Measurements from ENCODE around the gene CES3.

- no peak for TF ChIP-seq CTCF (IDR thresholded peaks at IDR 0.05)
- no peak for TF ChIP-seq POLR2AphosphoS5 (IDR thresholded peaks at IDR 0.05; ENCODE audit: insufficient read depth in 1 of 2, low read depth in 1 of 2)
Observed at GRCh38 chr16:66961065-66961744, at the start of gene CES3.

Measured in vagina (tissue), 2 donors.